ENCODE measurements around the gene NBEAL2.
"Not testable (repeated sequence)": the region's sequence is repeated elsewhere in the genome, so short reads cannot be mapped to it uniquely, and the experiment has no call there.

NBEAL2 gene

GRCh38 chr3:47016086-47016933 lies 36.8 kb downstream of the NBEAL2 start:
- DNase-seq: no peak

- no peak for DNase-seq
These were observed 37.5 kb downstream of the NBEAL2 start for GRCh38 chr3:47016934-47017435.

- no peak for DNase-seq
These were observed 38.2 kb downstream of the NBEAL2 start for GRCh38 chr3:47017504-47018268.

GRCh38 chr3:47018269-47018611 lies 38.8 kb downstream of the NBEAL2 start:
- DNase-seq: no peak

- DNase-seq: no peak
These were observed 39.7 kb downstream of the NBEAL2 start for GRCh38 chr3:47019201-47019600.

- no peak for DNase-seq
These were observed 40.8 kb downstream of the NBEAL2 start for GRCh38 chr3:47020311-47020710.

DNA sequence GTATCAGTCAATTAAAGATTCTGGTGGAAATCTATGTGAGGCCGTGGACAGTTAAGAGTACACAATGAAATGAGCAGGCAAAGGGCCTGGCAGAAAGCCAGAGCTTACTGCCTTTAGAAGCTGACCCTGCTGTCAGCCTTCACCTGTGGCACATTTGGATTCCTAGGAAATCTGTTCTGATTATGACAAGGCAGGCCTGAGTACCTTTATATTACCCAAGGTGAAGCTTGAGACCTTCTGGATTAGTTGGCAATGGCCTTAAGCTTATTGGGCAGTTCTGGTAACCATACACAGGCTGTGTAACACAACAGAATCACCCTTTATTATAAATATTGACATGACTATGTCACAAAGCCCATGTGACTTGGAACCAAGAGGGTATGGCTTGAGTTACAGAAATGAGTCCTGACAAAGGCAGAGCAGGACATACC lies 43.2 kb downstream of the NBEAL2 start:
- DNase-seq: peak; percentile 20

- no peak for DNase-seq
These were observed 45.5 kb downstream of the NBEAL2 start for GRCh38 chr3:47024932-47025331.

DNA sequence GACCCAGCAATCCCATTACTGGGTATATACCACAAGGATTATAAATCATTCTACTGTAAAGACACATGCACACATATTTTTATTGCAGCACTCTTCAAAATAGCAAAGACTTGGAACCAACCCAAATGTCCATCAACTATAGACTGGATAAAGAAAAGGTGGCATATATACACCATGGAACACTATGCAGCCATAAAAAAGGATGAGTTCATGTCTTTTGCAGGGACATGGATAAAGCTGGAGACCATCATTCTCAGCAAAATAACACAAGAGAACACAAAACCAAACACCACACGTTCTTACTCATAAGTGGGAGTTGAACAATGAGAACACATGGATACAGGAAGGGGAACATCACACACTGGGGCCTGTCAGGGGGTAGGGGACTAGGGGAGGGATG lies 47.0 kb downstream of the NBEAL2 start:
- DNase-seq: not testable (repeated sequence)

DNA sequence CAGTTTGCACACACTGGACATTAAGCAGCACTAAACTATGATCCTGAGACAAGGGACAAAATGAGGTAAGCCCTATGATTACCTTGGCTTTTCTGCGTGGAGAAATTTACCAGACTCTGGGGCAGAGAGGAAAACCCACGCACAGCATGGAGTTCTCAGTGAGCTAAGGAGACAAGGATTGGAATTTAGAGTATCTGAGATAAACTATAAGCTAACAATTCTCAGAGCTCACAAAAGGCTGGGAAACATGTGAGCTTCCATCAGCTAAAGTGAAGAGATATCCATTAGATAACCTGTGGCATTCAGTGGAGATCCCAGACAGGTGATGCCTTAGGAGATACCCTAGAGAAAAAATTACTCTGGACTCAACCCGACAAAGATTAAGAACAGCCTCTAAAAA lies 48.7 kb downstream of the NBEAL2 start:
- DNase-seq: no peak

- DNase-seq: no peak
These were observed 49.2 kb downstream of the NBEAL2 start for GRCh38 chr3:47028667-47029066.

DNA sequence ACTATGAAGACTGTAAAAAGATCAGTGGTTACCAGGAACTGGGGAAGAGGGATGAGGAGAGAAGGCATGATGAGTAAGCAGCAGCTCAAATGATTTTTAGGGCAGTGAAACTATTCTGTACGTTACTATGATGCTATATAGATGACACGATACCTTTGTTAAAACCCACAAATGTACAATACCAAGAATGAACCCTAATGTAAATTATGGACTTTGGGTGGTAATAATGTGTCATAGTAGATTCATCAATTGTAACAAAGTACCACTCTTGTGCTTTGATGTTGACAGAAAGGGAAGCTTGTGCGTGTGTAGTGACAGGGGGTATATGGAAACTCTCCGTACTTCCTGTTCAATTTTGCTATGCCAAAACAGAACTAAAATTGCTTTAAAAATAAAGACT lies 51.6 kb downstream of the NBEAL2 start:
- not testable (repeated sequence) for DNase-seq

GRCh38 chr3:47034868-47035489 lies 55.5 kb downstream of the NBEAL2 start:
- DNase-seq: no peak

- DNase-seq: no peak
These were observed 56.2 kb downstream of the NBEAL2 start for GRCh38 chr3:47035645-47036044.

- no peak for DNase-seq
These were observed 56.7 kb downstream of the NBEAL2 start for GRCh38 chr3:47036145-47036544.

- DNase-seq: not testable (repeated sequence)
These were observed 57.8 kb downstream of the NBEAL2 start for GRCh38 chr3:47037302-47037701.

- no peak for DNase-seq
These were observed 61.6 kb downstream of the NBEAL2 start for GRCh38 chr3:47041114-47041513.

DNA sequence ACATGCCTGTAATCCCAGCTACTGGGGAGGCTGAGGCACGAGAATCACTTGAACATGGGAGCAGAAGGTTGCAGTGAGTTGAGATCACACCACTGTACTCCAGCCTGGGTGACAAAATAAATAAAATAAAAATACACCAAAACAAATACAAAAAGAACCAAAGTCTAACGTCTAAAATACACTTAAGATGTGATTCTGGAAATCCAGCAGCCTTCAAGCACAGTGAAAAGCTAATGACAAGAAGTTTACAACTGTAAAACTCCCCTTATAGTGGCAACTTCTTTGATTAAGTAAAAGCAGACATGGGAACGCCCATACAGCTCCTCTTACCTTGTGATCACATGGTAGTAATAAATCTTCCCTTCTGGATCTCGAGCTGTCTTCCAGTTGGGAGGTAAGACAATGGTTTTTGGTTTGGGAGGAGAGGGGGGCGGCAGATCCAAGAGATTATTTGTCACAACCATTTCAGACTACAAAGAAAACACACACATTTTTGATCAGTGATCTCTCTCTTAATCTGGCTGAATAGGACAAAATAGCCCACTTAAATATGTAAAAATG lies 62.8 kb downstream of the NBEAL2 start:
- DNase-seq: no peak

- DNase-seq: no peak
These were observed 67.6 kb downstream of the NBEAL2 start for GRCh38 chr3:47047069-47047468.

- DNase-seq: no peak
These were observed 68.2 kb downstream of the NBEAL2 start for GRCh38 chr3:47047673-47048072.

DNA sequence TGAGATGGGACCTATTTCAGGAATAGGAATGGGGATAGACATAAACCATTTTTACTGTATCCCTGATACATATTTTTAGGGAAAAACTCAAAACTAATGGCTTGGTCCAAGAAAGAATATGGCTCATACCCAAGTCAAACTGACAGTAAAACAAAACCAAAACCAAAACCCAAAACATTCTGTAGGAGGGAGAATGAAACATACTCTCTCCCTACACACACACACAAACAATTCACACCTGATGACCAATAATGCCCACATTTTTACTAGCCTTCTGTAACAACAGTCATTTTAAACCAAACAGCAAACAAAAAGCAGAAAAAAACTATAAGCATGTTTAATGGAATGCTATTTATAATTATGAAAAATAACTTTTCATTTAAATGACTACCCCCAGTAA lies 74.9 kb downstream of the NBEAL2 start:
- DNase-seq: no peak

DNA sequence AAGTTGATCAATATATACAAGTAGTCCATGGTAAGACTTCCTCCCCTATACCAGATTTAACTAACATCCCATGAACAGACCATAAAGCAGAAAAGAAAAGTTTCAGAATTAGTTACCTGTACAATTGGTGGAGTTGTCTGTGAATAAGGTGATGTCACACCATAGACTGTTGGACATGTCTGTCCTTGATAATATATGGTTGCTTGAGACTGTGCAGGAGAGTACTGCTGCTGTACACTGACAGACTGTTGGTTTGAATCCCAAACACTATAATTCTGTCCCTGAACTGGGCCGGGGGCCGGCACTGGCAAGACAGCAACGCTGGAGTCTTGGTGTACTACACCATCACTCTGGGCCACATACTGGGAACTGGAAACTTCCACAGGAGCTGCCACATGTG lies 77.2 kb downstream of the NBEAL2 start:
- no peak for DNase-seq

DNA sequence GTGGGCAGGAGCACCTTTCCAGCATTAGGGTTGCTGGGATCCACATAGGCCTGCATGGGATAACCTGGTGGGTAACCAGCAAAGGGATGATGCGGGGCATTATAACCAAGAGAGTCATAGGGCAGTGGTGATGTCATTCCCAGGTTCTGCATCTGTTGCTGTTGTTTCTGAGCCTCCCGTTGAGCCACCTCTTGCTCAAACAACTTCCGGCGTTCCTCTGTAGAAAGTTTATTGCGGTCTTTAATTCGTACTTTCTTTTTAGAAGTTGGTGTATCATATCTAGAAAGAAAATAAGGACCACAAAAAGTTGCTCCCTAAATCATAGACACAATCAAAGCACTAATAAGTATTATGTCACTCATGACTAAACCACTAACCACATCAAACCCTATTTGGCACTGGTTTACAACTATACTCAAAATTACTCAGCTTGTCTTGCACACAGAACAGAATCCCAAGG lies 77.8 kb downstream of the NBEAL2 start:
- DNase-seq: no peak
